Non-pigmented ciliary epithelial cell (primary cell): ENCODE results near the gene TRO.

Experiments used
- DNase-seq: peaks from one replicate; pipeline ENCODE4 v3.0.0-alpha.2; 2010; ENCODE audit warnings: low read depth

The TRO gene

GRCh38 chrX:54964766-54965497, 44.3 kb downstream of the TRO start:
- no peak for DNase-seq

DNA sequence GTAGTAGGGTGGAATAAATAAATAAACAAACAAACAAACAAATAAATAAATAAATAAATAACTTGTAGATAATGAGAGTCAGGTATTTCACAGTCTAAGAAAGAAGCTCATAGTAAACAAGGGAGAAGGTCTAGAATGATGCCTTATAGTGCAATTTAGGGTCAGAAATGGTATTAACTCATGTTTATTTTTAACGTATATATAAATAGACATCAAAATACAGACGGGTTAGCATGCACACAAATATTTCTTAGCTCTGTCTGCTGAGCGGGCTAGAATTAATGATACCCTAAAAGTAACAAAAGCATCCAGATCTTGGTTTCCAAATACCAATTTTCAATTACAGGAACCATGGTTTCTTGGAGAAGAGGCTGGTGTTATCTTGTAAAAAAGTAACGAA, 56.8 kb downstream of the TRO start:
- DNase-seq = no peak

DNA sequence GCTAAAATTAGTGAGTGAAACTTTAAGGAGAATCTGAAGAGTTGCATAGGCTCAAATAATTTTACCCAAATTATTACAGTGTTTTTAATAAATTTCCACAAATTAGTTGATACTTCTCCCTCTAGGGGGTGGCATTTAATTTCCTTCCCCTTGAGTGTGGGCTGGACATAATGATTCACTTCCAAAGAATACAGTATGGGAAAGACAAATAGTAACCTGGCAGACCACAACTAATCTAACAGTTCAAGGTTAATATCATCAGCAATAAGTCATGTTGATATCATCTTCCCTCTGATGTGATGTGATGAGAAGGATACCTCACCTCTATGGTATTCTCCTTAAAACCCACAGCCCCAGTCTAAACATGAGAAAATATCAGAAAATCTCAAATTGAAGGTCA, 57.8 kb downstream of the TRO start:
- DNase-seq = no peak

- DNase-seq = no peak
Measured at GRCh38 chrX:54979432-54979831, 58.8 kb downstream of the TRO start.

DNA sequence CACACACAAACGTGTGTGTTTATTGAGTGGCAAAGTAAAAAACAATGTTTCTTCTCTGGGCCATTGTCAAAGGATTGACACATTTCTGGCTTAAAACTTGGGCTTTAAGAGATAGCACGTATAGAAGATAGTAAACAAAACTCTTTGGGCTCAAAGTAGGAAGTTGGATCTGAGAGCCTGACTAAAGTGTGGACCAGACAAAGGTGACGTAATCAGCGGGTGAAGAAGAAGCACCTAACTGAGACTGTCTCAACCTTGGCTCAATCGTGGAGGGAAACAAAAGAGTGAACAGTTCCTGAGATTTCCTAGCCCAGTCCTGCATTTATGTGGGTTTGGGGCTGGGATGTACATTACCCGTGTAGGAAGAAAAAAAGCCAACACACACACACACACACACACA, 59.7 kb downstream of the TRO start:
- no peak for DNase-seq
